GM23248 (cell line): ENCODE results near the gene AACS.

Experiments
- EZH2 ChIP-seq: fragments of 200-600 bp; sonication (generic); IDR thresholded peaks from 2 replicates; pipeline ENCODE4 v1.6.1; 2018; ENCODE audit warnings: antibody characterized with exemption, mild to moderate bottlenecking; ENCODE audit not compliant: insufficient read depth, poor library complexity, severe bottlenecking
- EZH2phosphoT487 ChIP-seq: fragments of 200-600 bp; sonication (generic); IDR thresholded peaks from 2 replicates; pipeline ENCODE4 v1.6.1; 2018; ENCODE audit warnings: antibody characterized with exemption, moderate library complexity, mild to moderate bottlenecking, low read depth; ENCODE audit not compliant: insufficient read depth

DNA sequence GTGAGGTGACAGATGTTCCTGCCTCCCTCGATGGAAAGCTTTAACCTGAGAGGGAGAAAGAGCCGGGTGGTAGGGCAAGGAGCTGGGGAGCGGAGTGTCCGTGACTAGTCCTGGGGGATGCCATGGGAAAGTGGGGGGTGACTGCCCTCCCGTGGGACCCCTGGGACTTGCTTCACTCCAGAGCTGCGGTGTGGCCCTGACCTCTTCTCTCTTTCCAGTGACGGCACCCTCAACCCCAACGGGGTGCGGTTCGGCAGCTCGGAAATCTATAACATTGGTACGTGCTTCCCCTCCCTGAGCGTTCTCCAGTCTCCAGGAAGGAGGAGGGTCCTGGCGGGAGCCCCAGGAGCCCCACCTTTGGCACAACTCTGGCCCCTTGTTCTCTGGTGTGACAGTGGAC is 69.3 kb downstream of the AACS start:
- TF ChIP-seq EZH2phosphoT487 (no peak), EZH2 (no peak)
